B cell (primary cell): ENCODE data around the gene XYLT2.

ENCODE experiments used
- CTCF ChIP-seq: fragments of 200-600 bp; IDR thresholded peaks from one replicate; pipeline ENCODE4 v1.8.0; 2022; ENCODE audit warnings: antibody characterized with exemption, mild to moderate bottlenecking
- EZH2 ChIP-seq: IDR thresholded peaks from 2 replicates; pipeline ENCODE4 v1.6.1; 2012; ENCODE audit warnings: borderline replicate concordance, low read depth, mild to moderate bottlenecking, moderate library complexity, low read length; ENCODE audit not compliant: insufficient read depth, poor library complexity, severe bottlenecking

DNA sequence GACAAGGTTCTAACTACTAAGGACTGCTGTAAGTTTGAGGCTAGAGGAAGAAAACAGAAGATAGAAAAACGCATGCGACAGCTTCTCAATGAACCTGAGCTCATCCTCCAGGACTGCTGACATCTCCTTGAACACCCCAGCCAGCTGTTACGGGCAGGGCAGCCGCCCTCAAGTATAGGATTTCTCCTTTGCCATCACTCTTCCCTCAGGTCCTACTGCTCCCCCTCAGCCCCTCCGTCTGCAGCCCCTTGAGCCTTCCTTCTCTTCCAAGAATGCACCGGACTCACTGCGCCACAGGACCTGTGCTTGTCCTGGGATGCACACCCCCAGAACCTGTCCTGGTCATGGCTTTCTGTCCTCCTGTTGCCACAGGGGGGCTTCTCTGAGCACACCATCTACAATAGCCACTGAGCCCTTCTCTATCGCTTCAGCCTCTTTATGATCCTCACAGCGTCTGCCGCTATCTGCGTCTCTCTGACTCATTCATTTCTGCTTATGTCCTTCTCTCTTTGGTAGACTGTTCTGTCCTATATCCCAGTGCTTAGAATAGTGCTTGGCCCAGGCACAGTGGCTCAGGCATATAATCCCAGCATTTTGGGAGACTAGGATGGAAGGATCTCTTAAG, 15.7 kb upstream of the XYLT2 start:
- TF ChIP-seq CTCF, result no peak
- no peak for TF ChIP-seq EZH2
